Measurements from ENCODE around the gene CLCA1.

CLCA1 gene

GRCh38 chr1:86468501-86468977 lies at the start of gene CLCA1:
Gene CLCA1, plus strand, starts transcription at chr1:86468927. Its CDS starts 45 bp downstream, at chr1:86468972.
- no peak within 1 kb of the TSS for H3K27ac ChIP-seq

GRCh38 chr1:86419277-86419903 lies 49.3 kb upstream of the CLCA1 start:
- no peak overlapping the region for H3K4me3 ChIP-seq
- peak overlapping the region in 6 of 21 experiments; percentile 2 to 52 (median 40) for H3K27ac ChIP-seq

More at GRCh38 chr1:86468501-86468977, at the start of gene CLCA1:
- no peak within 1 kb of the TSS for H3K4me3 ChIP-seq

- H3K27ac ChIP-seq = peak overlapping the region in 17 of 21 experiments; percentile 17 to 83 (median 58)
- no peak overlapping the region for H3K4me3 ChIP-seq
These were observed 47.0 kb upstream of the CLCA1 start for GRCh38 chr1:86421601-86422280.

DNA sequence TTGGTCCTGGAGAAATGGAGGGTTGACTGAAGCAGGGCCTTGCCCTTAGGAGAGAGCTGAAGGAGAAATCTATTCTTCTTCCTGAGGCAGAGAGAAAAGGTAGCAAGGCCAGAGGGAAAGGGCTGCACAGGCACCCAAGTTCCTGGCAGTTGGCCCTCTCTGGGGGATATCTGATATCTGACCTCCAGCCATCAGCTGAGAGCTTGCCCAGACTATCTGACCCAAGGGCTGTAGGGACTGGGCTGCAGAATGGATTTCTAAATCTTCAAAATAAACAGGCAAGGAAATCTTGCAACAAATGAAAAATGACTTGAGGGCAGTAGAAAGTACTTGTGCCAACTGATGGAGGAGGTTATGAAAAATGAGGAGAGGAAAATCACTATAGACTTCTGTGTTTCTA lies 45.3 kb upstream of the CLCA1 start:
- Histone ChIP-seq H3K4me3 (peak overlapping the region in 1 of 7 experiments; percentile 41), H3K27ac (peak overlapping the region in 13 of 21 experiments; percentile 1 to 87 (median 58))

DNA sequence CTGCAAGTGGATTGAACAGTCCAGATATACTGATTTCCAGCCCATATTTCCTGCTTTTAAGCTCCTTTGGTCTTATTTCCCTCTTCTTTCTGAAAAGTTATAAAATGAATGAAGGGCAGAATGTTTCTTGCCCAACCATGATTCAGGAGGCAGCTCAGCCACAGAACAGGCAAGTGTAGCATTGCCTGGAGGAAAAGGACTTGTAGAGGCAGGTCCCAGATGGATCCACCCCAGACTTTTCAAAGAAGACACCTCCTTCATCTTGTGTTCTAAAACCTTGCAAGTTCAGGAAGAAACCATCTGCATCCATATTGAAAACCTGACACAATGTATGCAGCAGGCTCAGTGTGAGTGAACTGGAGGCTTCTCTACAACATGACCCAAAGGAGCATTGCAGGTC lies 44.9 kb upstream of the CLCA1 start, which contains the start of gene CLCA2:
CLCA2 (plus strand) TSS at position 299 of the 400 bp plus-strand sequence; CDS start at position 376, 77 bp downstream.
- H3K4me3 ChIP-seq = peak within 1 kb of the TSS; percentile 10 to 41 (median 32)
- H3K27ac ChIP-seq = peak within 1 kb of the TSS in 18 of 21 experiments; percentile 1 to 87 (median 62)

GRCh38 chr1:86429122-86429725 lies 39.5 kb upstream of the CLCA1 start:
- peak overlapping the region in 20 of 21 experiments; percentile 16 to 91 (median 80) for H3K27ac ChIP-seq
- H3K4me3 ChIP-seq = no peak overlapping the region

GRCh38 chr1:86429835-86430234 lies 38.9 kb upstream of the CLCA1 start:
- Histone ChIP-seq H3K4me3 (no peak overlapping the region), H3K27ac (peak overlapping the region in 20 of 21 experiments; percentile 50 to 91 (median 80))

DNA sequence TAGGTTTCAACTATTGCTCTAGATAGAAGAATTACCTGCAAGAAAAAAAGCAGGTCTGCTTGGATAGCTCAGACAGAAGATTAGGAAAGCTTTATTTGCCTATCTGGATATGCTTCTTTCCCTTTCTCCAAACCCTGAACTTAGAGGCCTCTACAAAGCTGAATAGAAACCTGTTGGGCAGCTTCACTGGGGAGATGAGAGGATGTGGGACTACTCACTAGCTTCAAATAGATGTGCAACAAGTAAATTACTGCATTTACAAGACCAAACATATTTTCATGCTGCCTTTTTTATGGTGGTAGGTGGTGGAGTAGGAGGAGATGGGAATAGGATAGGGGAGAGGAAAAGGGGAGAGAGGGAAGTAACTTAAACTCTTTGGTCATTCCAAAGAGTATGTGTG lies 38.4 kb upstream of the CLCA1 start:
- H3K27ac ChIP-seq = peak overlapping the region in 20 of 21 experiments; percentile 50 to 91 (median 80)
- no peak overlapping the region for H3K4me3 ChIP-seq

DNA sequence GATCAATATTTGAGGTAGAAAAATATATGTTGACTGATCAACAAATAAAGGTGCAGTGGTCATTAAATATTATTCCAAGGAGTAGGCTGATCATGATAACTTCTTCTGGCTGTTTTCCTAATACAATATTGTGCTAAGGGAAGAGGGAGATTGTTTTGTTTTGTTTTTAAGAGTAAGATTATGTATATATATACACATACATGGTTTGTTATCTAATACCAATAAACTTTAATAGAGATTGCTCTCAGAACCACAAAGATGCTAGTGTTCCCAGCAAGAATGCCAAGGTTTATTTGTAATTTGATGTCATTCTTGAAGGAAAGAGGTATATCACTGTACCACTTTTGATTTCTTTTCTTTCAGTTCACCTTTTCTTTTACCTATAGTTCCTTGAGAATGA lies 34.7 kb upstream of the CLCA1 start:
- H3K4me3 ChIP-seq = no peak overlapping the region
- peak overlapping the region in 1 of 21 experiments; percentile 12 for H3K27ac ChIP-seq

GRCh38 chr1:86435327-86435726 lies 33.4 kb upstream of the CLCA1 start:
- Histone ChIP-seq H3K27ac (peak overlapping the region in 1 of 21 experiments; percentile 6), H3K4me3 (no peak overlapping the region)

GRCh38 chr1:86436041-86436440 lies 32.7 kb upstream of the CLCA1 start:
- H3K27ac ChIP-seq = no peak overlapping the region

DNA sequence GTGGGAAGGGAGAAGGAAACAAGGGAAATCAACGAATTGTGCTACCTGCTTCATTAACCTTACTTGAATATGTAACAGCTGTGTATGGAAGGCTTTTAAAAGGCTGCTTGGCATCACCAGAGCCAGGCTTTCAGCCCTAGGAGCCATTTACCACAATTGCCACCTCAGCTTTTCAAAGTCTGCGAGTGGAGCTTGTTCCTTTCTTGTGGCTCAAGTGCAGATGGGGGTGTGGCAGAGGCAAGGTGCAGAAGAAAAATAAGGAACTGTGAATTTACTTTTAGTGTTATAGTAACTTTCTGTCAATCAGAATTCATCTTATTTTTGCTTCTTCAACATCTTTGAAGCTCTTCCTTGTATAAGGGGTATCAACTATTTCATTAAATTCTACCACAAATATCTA lies 27.1 kb upstream of the CLCA1 start:
- no peak overlapping the region for H3K4me3 ChIP-seq
- H3K27ac ChIP-seq = no peak overlapping the region

More at GRCh38 chr1:86436041-86436440, 32.7 kb upstream of the CLCA1 start:
- H3K4me3 ChIP-seq = no peak overlapping the region

DNA sequence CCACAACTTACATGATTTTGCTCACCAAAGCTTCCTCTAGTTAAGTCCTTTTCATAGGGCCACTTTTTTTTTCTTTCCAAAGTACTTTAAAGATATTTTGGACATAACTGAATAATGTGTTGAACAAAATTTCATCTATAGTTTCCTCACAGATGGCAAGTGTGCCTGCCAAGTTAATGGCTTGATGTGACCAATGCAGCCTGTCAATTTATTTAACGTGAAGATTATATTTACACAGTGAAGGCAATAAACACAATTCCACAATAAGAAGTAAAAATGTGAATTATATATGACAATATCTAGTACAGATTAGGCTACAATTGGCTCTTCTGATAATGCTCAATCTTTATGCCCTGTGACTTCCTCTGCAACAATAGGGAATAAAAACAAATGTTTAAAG lies 26.7 kb upstream of the CLCA1 start:
- Histone ChIP-seq H3K27ac (no peak overlapping the region), H3K4me3 (no peak overlapping the region)

DNA sequence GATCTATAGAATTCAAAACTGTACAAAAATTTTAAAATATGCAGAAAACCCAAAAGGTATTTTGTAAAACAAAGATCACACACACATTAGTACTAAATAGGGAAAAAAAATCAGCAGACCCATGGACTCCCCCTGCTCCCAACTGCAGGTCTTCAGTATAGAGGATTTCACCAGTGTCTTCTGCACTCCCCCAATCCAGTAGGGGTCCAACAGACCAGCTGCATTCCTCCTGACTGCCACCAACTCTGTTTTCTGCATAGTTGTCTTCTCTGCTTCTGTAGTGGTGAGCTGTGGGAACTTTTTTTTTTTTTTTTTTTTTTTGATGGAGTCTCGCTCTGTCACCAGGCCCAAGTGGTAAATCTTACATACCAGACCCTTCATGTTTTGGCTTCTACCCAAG lies 22.8 kb upstream of the CLCA1 start:
- no peak overlapping the region for H3K27ac ChIP-seq
- no peak overlapping the region for H3K4me3 ChIP-seq

DNA sequence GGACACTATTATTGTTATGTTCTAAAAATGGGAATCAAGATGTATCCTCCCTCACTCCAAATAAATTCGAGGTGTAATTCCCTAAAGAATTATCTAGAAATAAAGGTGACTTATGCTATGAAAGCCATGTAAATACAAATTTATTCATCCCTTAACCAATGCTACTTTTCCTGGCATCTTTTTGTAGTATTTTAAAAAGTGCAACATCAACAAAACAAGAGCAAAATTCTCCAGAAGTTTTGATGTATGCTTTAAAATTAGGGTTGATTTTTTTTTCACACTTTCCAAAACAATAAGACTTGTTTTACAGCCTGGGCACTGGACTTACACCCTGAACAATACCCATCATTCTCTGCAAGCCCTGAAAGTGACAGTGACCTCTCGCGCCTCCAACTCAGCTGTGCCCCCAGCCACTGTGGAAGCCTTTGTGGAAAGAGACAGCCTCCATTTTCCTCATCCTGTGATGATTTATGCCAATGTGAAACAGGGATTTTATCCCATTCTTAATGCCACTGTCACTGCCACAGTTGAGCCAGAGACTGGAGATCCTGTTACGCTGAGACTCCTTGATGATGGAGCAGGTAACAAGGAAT lies 21.4 kb upstream of the CLCA1 start:
- Histone ChIP-seq H3K4me3 (no peak overlapping the region), H3K27ac (no peak overlapping the region)

GRCh38 chr1:86448670-86449069 lies 20.1 kb upstream of the CLCA1 start:
- Histone ChIP-seq H3K27ac (no peak overlapping the region), H3K4me3 (no peak overlapping the region)

- Histone ChIP-seq H3K4me3 (no peak overlapping the region), H3K27ac (no peak overlapping the region)
These were observed 19.6 kb upstream of the CLCA1 start for GRCh38 chr1:86449103-86449502.

GRCh38 chr1:86450847-86451246 lies 17.9 kb upstream of the CLCA1 start:
- no peak overlapping the region for H3K4me3 ChIP-seq
- H3K27ac ChIP-seq = no peak overlapping the region

DNA sequence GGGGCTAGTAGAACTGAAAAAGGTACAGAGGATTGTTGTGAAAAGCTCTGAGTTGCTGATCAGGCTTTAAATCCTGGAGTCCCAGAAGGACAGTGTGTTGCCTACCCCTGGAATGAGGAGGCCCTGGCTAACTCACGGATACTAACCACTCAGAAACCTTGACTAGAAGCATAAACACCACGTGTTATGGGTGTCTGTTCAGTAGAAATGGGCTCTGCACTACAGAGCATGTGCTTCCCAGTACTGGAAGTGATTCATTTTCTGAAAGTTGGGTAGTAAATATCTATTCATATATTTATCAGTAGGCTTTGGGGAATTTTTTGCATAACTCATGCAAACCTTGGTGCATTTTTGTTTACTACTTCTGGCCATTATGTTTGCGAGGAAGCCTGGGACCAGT lies 15.1 kb upstream of the CLCA1 start:
- H3K27ac ChIP-seq = no peak overlapping the region
- H3K4me3 ChIP-seq = no peak overlapping the region

GRCh38 chr1:86455073-86455472 lies 13.7 kb upstream of the CLCA1 start:
- Histone ChIP-seq H3K4me3 (no peak overlapping the region), H3K27ac (no peak overlapping the region)

Measured in skin epidermis (tissue), 12 donors.